Peyer's patch (tissue), 4 donors: ENCODE measurements around the gene GOLT1A. TPM values are rescaled to one million over a fixed set of nuclear protein-coding genes. Genes with fewer than 3 reads are reported as not detected.

Source experiments
- DNase-seq, 3 donors: peaks; one replicate each; pipeline ENCODE4 v3.0.0-alpha.2; 2017 to 2019
- H3K27ac ChIP-seq, 4 donors: fragments of 200-600 bp; sonication (generic); one replicate each; pipeline ENCODE4 v1.5.1; 2016 to 2019
- H3K27me3 ChIP-seq, 2 donors: fragments of 200-600 bp; sonication (generic); one replicate each; pipeline ENCODE4 v1.5.1; 2019
- H3K36me3 ChIP-seq, 3 donors: fragments of 200-600 bp; sonication (generic); one replicate each; pipeline ENCODE4 v1.5.1; 2016 to 2019
- H3K4me1 ChIP-seq, 4 donors: fragments of 200-600 bp; sonication (generic); one replicate each; pipeline ENCODE4 v1.5.1; 2016 to 2019
- H3K4me3 ChIP-seq, 4 donors: fragments of 200-600 bp; sonication (generic); 1 replicate in 3 of 4; 2 replicates in 1 of 4; pipeline ENCODE4 v1.5.1; 2016 to 2019; ENCODE audit warnings: mild to moderate bottlenecking in 1 of 4
- H3K9me3 ChIP-seq, 4 donors: fragments of 200-600 bp; sonication (generic); one replicate each; pipeline ENCODE4 v1.5.1; 2016 to 2019; ENCODE audit warnings: mild to moderate bottlenecking in 1 of 4
- CTCF ChIP-seq, 6 experiments: fragments of 450-650 bp in 4 of 6; fragments of 200-600 bp in 2 of 6; sonication (generic) in 1 of 6; IDR thresholded peaks; one replicate each; pipeline ENCODE4 v1.5.1; 2017 to 2019; ENCODE audit warnings: antibody characterized with exemption in 6 of 6, mild to moderate bottlenecking in 3 of 6, moderate library complexity in 1 of 6
- POLR2A ChIP-seq, 2 donors: fragments of 450-650 bp; IDR thresholded peaks; one replicate each; pipeline ENCODE4 v1.5.1; 2017; ENCODE audit warnings: antibody characterized with exemption in 2 of 2, mild to moderate bottlenecking in 2 of 2, moderate library complexity in 2 of 2
- total RNA-seq, 4 donors: library from RNA; depleted of rRNA; stranded (reverse); fragments of >200 nt; gene quantifications; one replicate each; pipeline ENCODE4 v1.1.0, GENCODE V29; 2016

GOLT1A gene
- total RNA-seq, 4 donors from 2014 or later, result 11.6 to 101 (median 69.1) TPM

DNA sequence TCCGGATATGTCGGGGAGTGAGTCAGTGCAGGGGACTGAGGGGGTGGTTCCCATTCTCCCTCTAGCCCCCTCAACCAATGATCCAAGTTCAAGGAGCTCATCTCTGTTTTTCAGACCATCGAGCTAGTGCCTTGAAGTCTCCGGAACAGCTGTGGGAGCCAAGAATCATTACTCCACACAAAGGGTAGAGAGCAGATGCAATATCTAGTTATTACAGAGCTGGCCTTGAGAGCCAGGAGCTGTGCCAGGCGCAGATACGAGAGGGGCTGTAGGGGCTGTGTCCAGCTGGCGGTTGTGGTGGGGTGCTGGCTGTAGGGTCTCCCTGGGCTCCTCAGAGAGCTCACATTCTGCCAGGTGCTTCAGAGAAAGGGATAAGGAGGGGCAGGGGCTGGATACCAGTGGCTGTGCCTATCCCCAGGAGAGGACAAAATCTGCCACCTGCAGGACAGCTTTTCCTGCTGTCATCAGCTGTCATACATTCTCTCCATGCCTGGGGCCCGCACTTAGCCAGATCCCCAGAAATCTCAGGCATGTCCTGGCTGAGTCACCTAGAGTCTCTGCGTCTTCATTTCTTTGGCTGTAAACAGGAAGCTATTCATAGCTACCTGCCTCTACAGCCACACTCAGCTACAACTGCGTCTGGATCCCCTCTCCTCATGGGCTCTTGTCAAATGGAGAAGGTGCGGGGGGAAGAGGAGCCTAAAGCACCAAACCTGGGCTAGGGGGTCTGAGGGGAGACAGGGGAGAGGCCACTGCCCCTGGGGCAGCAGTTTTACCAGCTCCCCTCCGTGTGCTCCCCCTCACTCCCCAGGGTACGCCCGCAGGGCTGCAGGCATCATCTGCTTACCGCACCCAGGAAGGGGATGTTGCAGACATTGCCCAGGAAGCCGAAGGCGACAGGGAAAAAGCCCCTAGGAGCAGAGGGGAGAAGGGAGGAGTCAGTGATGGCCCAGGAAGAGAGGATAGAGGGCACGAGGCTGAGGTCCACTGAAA, 15.1 kb downstream of the GOLT1A start:
- H3K4me1 ChIP-seq, result no peaks in the 10 kb centered on the region
- no peak for DNase-seq
- no peaks in the 10 kb centered on the region for H3K9me3 ChIP-seq
- TF ChIP-seq CTCF (IDR thresholded peaks at IDR 0.05) (peak in 2 of 6 experiments; percentile 6 to 27), POLR2A (IDR thresholded peaks at IDR 0.05) (no peak)
- H3K36me3 ChIP-seq, result no peaks in the 10 kb centered on the region
- H3K27ac ChIP-seq, result no peak overlapping the region
- H3K4me3 ChIP-seq, result no peak overlapping the region
- H3K27me3 ChIP-seq, result no peaks in the 10 kb centered on the region

DNA sequence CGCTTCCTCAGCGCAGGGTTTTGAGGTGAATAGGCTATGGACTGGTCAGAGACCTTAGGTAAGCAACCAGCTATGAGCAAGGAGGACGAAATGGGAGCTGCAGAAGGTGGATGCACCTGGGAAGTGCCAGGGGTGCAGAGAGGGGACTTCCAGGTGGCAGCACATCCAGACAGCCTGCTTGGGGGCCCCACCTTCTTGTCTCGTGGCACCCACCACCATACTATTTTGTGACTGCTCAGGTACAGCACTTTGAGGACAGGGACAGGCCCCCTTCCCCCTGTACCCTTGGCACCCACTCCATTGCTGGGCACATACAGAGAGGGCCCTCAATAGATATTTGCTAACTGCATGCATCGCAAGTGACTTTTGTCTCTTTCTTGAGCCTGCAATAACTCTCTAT, 16.7 kb downstream of the GOLT1A start:
- H3K4me3 ChIP-seq, result no peak overlapping the region
- no peak for DNase-seq
- H3K36me3 ChIP-seq, result no peaks in the 10 kb centered on the region
- no peaks in the 10 kb centered on the region for H3K9me3 ChIP-seq
- no peak overlapping the region for H3K27ac ChIP-seq
- no peaks in the 10 kb centered on the region for H3K27me3 ChIP-seq
- no peak for TF ChIP-seq POLR2A (IDR thresholded peaks at IDR 0.05)
- H3K4me1 ChIP-seq, result no peaks in the 10 kb centered on the region

- Histone ChIP-seq H3K4me1 (no peaks in the 10 kb centered on the region), H3K36me3 (no peaks in the 10 kb centered on the region)
Observed at GRCh38 chr1:204196068-204196795, 17.6 kb downstream of the GOLT1A start, which contains the start of gene KISS1. Gene KISS1, minus strand, starts transcription at chr1:204196491. Its CDS starts 3,615 bp downstream, at chr1:204192876.

DNA sequence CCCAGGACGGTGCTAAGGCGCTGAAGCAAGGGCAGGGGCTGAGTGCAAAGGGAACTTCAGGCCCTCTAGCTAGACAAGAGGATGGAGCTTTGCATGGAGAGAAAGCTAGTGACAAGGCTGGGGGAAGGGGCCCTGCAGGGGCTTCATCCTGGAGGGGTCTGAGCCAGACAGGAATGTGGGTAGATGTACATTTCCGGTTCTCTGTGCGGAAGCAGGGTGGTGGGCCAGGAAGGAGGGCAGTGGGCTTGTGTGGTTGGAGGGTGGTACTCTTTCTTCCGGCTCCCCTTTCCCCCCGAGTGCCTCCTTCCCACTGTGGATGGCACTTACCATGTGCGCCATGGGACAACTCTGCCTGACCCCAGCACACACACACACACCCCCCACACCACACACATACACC, 19.0 kb downstream of the GOLT1A start:
- Histone ChIP-seq H3K36me3 (no peaks in the 10 kb centered on the region), H3K4me1 (no peaks in the 10 kb centered on the region), H3K4me3 (no peak overlapping the region), H3K9me3 (no peaks in the 10 kb centered on the region), H3K27ac (no peak overlapping the region), H3K27me3 (no peaks in the 10 kb centered on the region)
- DNase-seq, result peak in 1 of 3 donors; percentile 13
- TF ChIP-seq CTCF (IDR thresholded peaks at IDR 0.05), result no peak
- TF ChIP-seq POLR2A (IDR thresholded peaks at IDR 0.05), result no peak

More at GRCh38 chr1:204196068-204196795, 17.6 kb downstream of the GOLT1A start, which contains the start of gene KISS1:
- no peak within 1 kb of the TSS for H3K27ac ChIP-seq
- TF ChIP-seq POLR2A (IDR thresholded peaks at IDR 0.05) (no peak), CTCF (IDR thresholded peaks at IDR 0.05) (no peak)
- no peak within 1 kb of the TSS for H3K4me3 ChIP-seq
- DNase-seq, result no peak
- H3K9me3 ChIP-seq, result no peaks in the 10 kb centered on the region
- H3K27me3 ChIP-seq, result no peaks in the 10 kb centered on the region

DNA sequence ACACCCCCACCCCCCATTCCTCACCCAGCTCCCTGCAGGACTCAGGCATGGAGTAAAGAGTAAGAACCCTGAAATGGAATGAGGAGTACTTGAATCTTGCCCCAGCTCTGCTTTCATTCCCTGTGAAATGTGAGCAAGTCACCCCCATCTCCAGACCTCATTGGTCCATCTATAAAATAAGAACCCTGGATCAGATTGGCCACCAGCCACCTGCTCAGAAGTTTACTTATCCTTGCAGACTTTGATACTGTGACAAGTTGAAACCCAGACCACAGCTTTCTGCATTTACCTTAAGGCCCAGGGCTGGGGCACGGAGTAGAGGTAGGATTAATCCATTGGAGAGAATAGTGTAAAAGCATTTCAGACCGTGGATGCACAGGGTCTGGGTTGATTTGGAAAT, 19.7 kb downstream of the GOLT1A start:
- DNase-seq, result peak in 1 of 3 donors; percentile 41
- Histone ChIP-seq H3K9me3 (no peaks in the 10 kb centered on the region), H3K4me1 (no peaks in the 10 kb centered on the region), H3K4me3 (no peak overlapping the region), H3K36me3 (no peaks in the 10 kb centered on the region), H3K27me3 (no peaks in the 10 kb centered on the region), H3K27ac (no peak overlapping the region)
- no peak for TF ChIP-seq POLR2A (IDR thresholded peaks at IDR 0.05)
- no peak for TF ChIP-seq CTCF (IDR thresholded peaks at IDR 0.05)
